Activated naive CD8-positive, alpha-beta T cell treated with anti-CD3 and anti-CD28 coated beads, Interleukin-2, amount 10 ng/mL, durations not matched to agents 7 days and 5 days (primary cell): ENCODE data around the gene SYT17. TPM values are rescaled to one million over a fixed set of nuclear protein-coding genes. Genes with fewer than 3 reads are reported as not detected.

Experiments
- ATAC-seq: fragments of 150-1000 bp; cut with Tn5 transposase; one replicate; pipeline ENCODE4 v1.10.0; 2021; ENCODE audit warnings: low read depth, moderate library complexity
- POLR2A ChIA-PET: fragments of 350-600 bp; sonication (Branson Sonifier 250); formaldehyde crosslinking; loops from one replicate; lab custom pipeline; 2021; ENCODE audit warnings: antibody characterized with exemption; lab: Charles Lee
- DNase-seq: peaks from one replicate; pipeline ENCODE4 v3.0.0; 2021
- H3K27ac Mint-ChIP-seq: one replicate; pipeline ENCODE4 v1.8.0; 2022; ENCODE audit warnings: mild to moderate bottlenecking, mixed read lengths
- H3K27me3 Mint-ChIP-seq: one replicate; pipeline ENCODE4 v1.8.0; 2022; ENCODE audit warnings: mild to moderate bottlenecking, moderate library complexity, mixed read lengths
- H3K36me3 Mint-ChIP-seq: one replicate; pipeline ENCODE4 v1.8.0; 2021; ENCODE audit warnings: mild to moderate bottlenecking, mixed read lengths
- H3K4me1 Mint-ChIP-seq: one replicate; pipeline ENCODE4 v1.8.0; 2021; ENCODE audit warnings: mixed read lengths
- H3K4me3 Mint-ChIP-seq: one replicate; pipeline ENCODE4 v1.8.0; 2022; ENCODE audit warnings: mild to moderate bottlenecking, moderate library complexity, mixed read lengths
- H3K9me3 Mint-ChIP-seq: one replicate; pipeline ENCODE4 v1.8.0; 2021; ENCODE audit warnings: mixed read lengths
- total RNA-seq, 2 experiments: library from RNA; stranded (reverse); gene quantifications; one replicate each; pipeline ENCODE4 v1.2.3, GENCODE V29; 2021

Gene SYT17
- total RNA-seq, 2 experiments from 2014 or later: not detected

- Mint-ChIP-seq H3K27me3 (peaks cover 3% of the 10 kb centered on the region), H3K36me3 (no peaks in the 10 kb centered on the region), H3K4me3 (no peak overlapping the region), H3K4me1 (no peaks in the 10 kb centered on the region), H3K27ac (no peak overlapping the region), H3K9me3 (no peaks in the 10 kb centered on the region)
- POLR2A ChIA-PET: no interaction called here
- DNase-seq (no peak), ATAC-seq (no peak)
Observed at GRCh38 chr16:19225651-19226050, 57.6 kb downstream of the SYT17 start.

GRCh38 chr16:19227643-19228042, 59.6 kb downstream of the SYT17 start:
- POLR2A ChIA-PET: no interaction called here
- ATAC-seq: no peak
- Mint-ChIP-seq H3K27me3 (peaks cover 3% of the 10 kb centered on the region), H3K27ac (no peak overlapping the region), H3K4me1 (no peaks in the 10 kb centered on the region), H3K36me3 (no peaks in the 10 kb centered on the region), H3K4me3 (no peak overlapping the region), H3K9me3 (peaks cover 2% of the 10 kb centered on the region)
- no peak for DNase-seq

GRCh38 chr16:19228052-19228451, 60.0 kb downstream of the SYT17 start:
- Mint-ChIP-seq H3K4me3 (no peak overlapping the region), H3K9me3 (peaks cover 2% of the 10 kb centered on the region), H3K36me3 (no peaks in the 10 kb centered on the region), H3K27ac (no peak overlapping the region), H3K27me3 (peaks cover 3% of the 10 kb centered on the region), H3K4me1 (no peaks in the 10 kb centered on the region)
- DNase-seq (no peak), ATAC-seq (no peak)
- POLR2A ChIA-PET: no interaction called here

- Mint-ChIP-seq H3K36me3 (no peaks in the 10 kb centered on the region), H3K27ac (no peak overlapping the region), H3K4me3 (no peak overlapping the region), H3K4me1 (no peaks in the 10 kb centered on the region), H3K9me3 (peaks cover 2% of the 10 kb centered on the region), H3K27me3 (peaks cover 3% of the 10 kb centered on the region)
- POLR2A ChIA-PET: no interaction called here
- DNase-seq (no peak), ATAC-seq (no peak)
Observed at GRCh38 chr16:19228575-19228974, 60.5 kb downstream of the SYT17 start.

- H3K4me3 Mint-ChIP-seq: no peak overlapping the region
- no peaks in the 10 kb centered on the region for H3K4me1 Mint-ChIP-seq
- no peaks in the 10 kb centered on the region for H3K36me3 Mint-ChIP-seq
- POLR2A ChIA-PET: no interaction called here
- H3K27ac Mint-ChIP-seq: no peak overlapping the region
- no peak for DNase-seq
- peaks cover 6% of the 10 kb centered on the region for H3K9me3 Mint-ChIP-seq
- peaks cover 3% of the 10 kb centered on the region for H3K27me3 Mint-ChIP-seq
- no peak for ATAC-seq
Observed at GRCh38 chr16:19230575-19230974, 62.5 kb downstream of the SYT17 start.

GRCh38 chr16:19231881-19232280, 63.8 kb downstream of the SYT17 start:
- no peak for ATAC-seq
- POLR2A ChIA-PET: no interaction called here
- Mint-ChIP-seq H3K27ac (no peak overlapping the region), H3K4me1 (no peaks in the 10 kb centered on the region), H3K4me3 (no peak overlapping the region), H3K36me3 (no peaks in the 10 kb centered on the region), H3K9me3 (peaks cover 7% of the 10 kb centered on the region), H3K27me3 (peaks cover 3% of the 10 kb centered on the region)
- no peak for DNase-seq

GRCh38 chr16:19232988-19233387, 64.9 kb downstream of the SYT17 start:
- no peak for DNase-seq
- no peaks in the 10 kb centered on the region for H3K27me3 Mint-ChIP-seq
- no peak for ATAC-seq
- H3K27ac Mint-ChIP-seq: no peak overlapping the region
- H3K9me3 Mint-ChIP-seq: peaks cover 10% of the 10 kb centered on the region
- no peak overlapping the region for H3K4me3 Mint-ChIP-seq
- POLR2A ChIA-PET: no interaction called here
- H3K36me3 Mint-ChIP-seq: no peaks in the 10 kb centered on the region
- no peaks in the 10 kb centered on the region for H3K4me1 Mint-ChIP-seq

GRCh38 chr16:19235478-19235877, 67.4 kb downstream of the SYT17 start:
- Mint-ChIP-seq H3K27ac (no peak overlapping the region), H3K27me3 (no peaks in the 10 kb centered on the region), H3K4me1 (no peaks in the 10 kb centered on the region), H3K36me3 (no peaks in the 10 kb centered on the region), H3K4me3 (no peak overlapping the region), H3K9me3 (peaks cover 15% of the 10 kb centered on the region)
- DNase-seq (no peak), ATAC-seq (no peak)
- POLR2A ChIA-PET: no interaction called here

GRCh38 chr16:19235886-19236285, 67.8 kb downstream of the SYT17 start:
- POLR2A ChIA-PET: no interaction called here
- DNase-seq: no peak
- no peak for ATAC-seq
- no peaks in the 10 kb centered on the region for H3K27me3 Mint-ChIP-seq
- H3K4me3 Mint-ChIP-seq: no peak overlapping the region
- no peak overlapping the region for H3K27ac Mint-ChIP-seq
- no peaks in the 10 kb centered on the region for H3K36me3 Mint-ChIP-seq
- H3K9me3 Mint-ChIP-seq: peaks cover 15% of the 10 kb centered on the region
- H3K4me1 Mint-ChIP-seq: no peaks in the 10 kb centered on the region

GRCh38 chr16:19236561-19237209, 68.6 kb downstream of the SYT17 start:
- peaks cover 14% of the 10 kb centered on the region for H3K9me3 Mint-ChIP-seq

GRCh38 chr16:19238406-19238805, 70.4 kb downstream of the SYT17 start:
- Mint-ChIP-seq H3K4me3 (no peak overlapping the region), H3K9me3 (peaks cover 13% of the 10 kb centered on the region), H3K36me3 (no peaks in the 10 kb centered on the region), H3K4me1 (no peaks in the 10 kb centered on the region), H3K27ac (no peak overlapping the region), H3K27me3 (no peaks in the 10 kb centered on the region)
- DNase-seq: no peak
- ATAC-seq: no peak
- POLR2A ChIA-PET: no interaction called here

More at GRCh38 chr16:19236561-19237209, 68.6 kb downstream of the SYT17 start:
- H3K4me1 Mint-ChIP-seq: no peaks in the 10 kb centered on the region
- H3K27ac Mint-ChIP-seq: no peak overlapping the region
- H3K36me3 Mint-ChIP-seq: no peaks in the 10 kb centered on the region
- POLR2A ChIA-PET: no interaction called here
- DNase-seq (no peak), ATAC-seq (no peak)
- H3K4me3 Mint-ChIP-seq: no peak overlapping the region
- no peaks in the 10 kb centered on the region for H3K27me3 Mint-ChIP-seq

GRCh38 chr16:19239511-19240155, 71.6 kb downstream of the SYT17 start:
- DNase-seq (no peak), ATAC-seq (no peak)
- Mint-ChIP-seq H3K27ac (no peak overlapping the region), H3K27me3 (no peaks in the 10 kb centered on the region), H3K9me3 (peaks cover 13% of the 10 kb centered on the region), H3K4me1 (no peaks in the 10 kb centered on the region), H3K4me3 (no peak overlapping the region), H3K36me3 (no peaks in the 10 kb centered on the region)
- POLR2A ChIA-PET: no interaction called here

GRCh38 chr16:19240494-19240893, 72.5 kb downstream of the SYT17 start:
- no peaks in the 10 kb centered on the region for H3K4me1 Mint-ChIP-seq
- H3K27me3 Mint-ChIP-seq: no peaks in the 10 kb centered on the region
- H3K4me3 Mint-ChIP-seq: no peak overlapping the region
- H3K36me3 Mint-ChIP-seq: no peaks in the 10 kb centered on the region
- H3K27ac Mint-ChIP-seq: no peak overlapping the region
- H3K9me3 Mint-ChIP-seq: peaks cover 11% of the 10 kb centered on the region
- POLR2A ChIA-PET: no interaction called here
- ATAC-seq: no peak
- DNase-seq: no peak

- Mint-ChIP-seq H3K4me3 (no peak overlapping the region), H3K9me3 (peaks cover 9% of the 10 kb centered on the region), H3K27ac (no peak overlapping the region), H3K4me1 (no peaks in the 10 kb centered on the region), H3K27me3 (no peaks in the 10 kb centered on the region), H3K36me3 (no peaks in the 10 kb centered on the region)
- POLR2A ChIA-PET: no interaction called here
- ATAC-seq: no peak
- no peak for DNase-seq
Observed at GRCh38 chr16:19241512-19241911, 73.5 kb downstream of the SYT17 start.
